Thoracic aorta (tissue), 2 donors: ENCODE data around the gene GNB1L. TPM values are rescaled to one million over a fixed set of nuclear protein-coding genes. Genes with fewer than 3 reads are reported as not detected.

Experiments used
- ATAC-seq: fragments of 150-250 bp; one replicate; pipeline ENCODE4 v1.8.0; 2017; ENCODE audit warnings: low read depth; ENCODE audit not compliant: insufficient number of reproducible peaks, low FRiP score
- DNase-seq: peaks from one replicate; pipeline ENCODE4 v3.0.0-alpha.2; 2020; ENCODE audit warnings: low spot score
- H3K27ac ChIP-seq, 2 donors: fragments of 200-600 bp; sonication (generic); 1 replicate in 1 of 2; 2 replicates in 1 of 2; pipeline ENCODE4 v1.5.1; 2016; ENCODE audit warnings: mild to moderate bottlenecking in 2 of 2, moderate library complexity in 2 of 2
- H3K27me3 ChIP-seq: fragments of 200-600 bp; sonication (generic); replicated peaks from 2 replicates; pipeline ENCODE4 v1.6.0; 2016; ENCODE audit warnings: mild to moderate bottlenecking; ENCODE audit not compliant: insufficient read depth
- H3K36me3 ChIP-seq: fragments of 200-600 bp; sonication (generic); one replicate; pipeline ENCODE4 v1.5.1; 2016
- H3K4me1 ChIP-seq, 2 donors: fragments of 200-600 bp; sonication (generic); 1 replicate in 1 of 2; 2 replicates in 1 of 2; pipeline versions ENCODE4 v1.5.1 to v1.6.0; 2016; ENCODE audit warnings: low read depth in 2 of 2, mild to moderate bottlenecking in 1 of 2; ENCODE audit not compliant: control insufficient read depth in 1 of 2
- H3K4me3 ChIP-seq: fragments of 200-600 bp; sonication (generic); 2 replicates; pipeline ENCODE4 v1.5.1; 2016; ENCODE audit warnings: mild to moderate bottlenecking
- H3K9me3 ChIP-seq: fragments of 200-600 bp; sonication (generic); 2 replicates; pipeline ENCODE4 v1.5.1; 2016
- CTCF ChIP-seq: fragments of 200-600 bp; sonication (generic); IDR thresholded peaks from one replicate; pipeline ENCODE4 v1.5.1; 2019; ENCODE audit warnings: antibody characterized with exemption
- total RNA-seq, 2 donors: library from RNA; depleted of rRNA; stranded (reverse); fragments of >200 nt; gene quantifications; one replicate each; pipeline versions ENCODE4 v1.1.0 to v1.2.3, GENCODE V29; 2016

Gene GNB1L
- total RNA-seq, 2 donors from 2014 or later: 2.3 to 7.7 TPM

- DNase-seq (no peak), ATAC-seq (no peak)
- Histone ChIP-seq H3K9me3 (no peaks in the 10 kb centered on the region), H3K4me1 (no peaks in the 10 kb centered on the region), H3K27me3 (no peaks in the 10 kb centered on the region), H3K36me3 (peaks cover 14% of the 10 kb centered on the region), H3K27ac (no peak overlapping the region), H3K4me3 (peak overlapping the region; percentile 39)
- no peak for TF ChIP-seq CTCF
Measured at GRCh38 chr22:19891317-19892256, 36.9 kb upstream of the GNB1L start.

GRCh38 chr22:19890502-19891316, 36.0 kb upstream of the GNB1L start:
- DNase-seq (no peak), ATAC-seq (no peak)
- H3K4me3 ChIP-seq: no peak overlapping the region
- H3K4me1 ChIP-seq: no peaks in the 10 kb centered on the region
- no peaks in the 10 kb centered on the region for H3K27me3 ChIP-seq
- no peak overlapping the region for H3K27ac ChIP-seq
- H3K9me3 ChIP-seq: no peaks in the 10 kb centered on the region
- no peak for TF ChIP-seq CTCF
- H3K36me3 ChIP-seq: peaks cover 14% of the 10 kb centered on the region

- Histone ChIP-seq H3K27me3 (no peaks in the 10 kb centered on the region), H3K4me1 (no peaks in the 10 kb centered on the region), H3K4me3 (no peak overlapping the region), H3K27ac (no peak overlapping the region), H3K36me3 (peaks cover 14% of the 10 kb centered on the region), H3K9me3 (no peaks in the 10 kb centered on the region)
- DNase-seq (no peak), ATAC-seq (no peak)
- no peak for TF ChIP-seq CTCF
Measured at GRCh38 chr22:19889951-19890350, 35.3 kb upstream of the GNB1L start.

- no peak for ATAC-seq
- TF ChIP-seq CTCF: no peak
Measured at GRCh38 chr22:19888131-19888746, 33.6 kb upstream of the GNB1L start.

More at GRCh38 chr22:19888131-19888746, 33.6 kb upstream of the GNB1L start:
- H3K9me3 ChIP-seq: no peaks in the 10 kb centered on the region
- no peak for DNase-seq
- H3K4me1 ChIP-seq: no peaks in the 10 kb centered on the region
- no peak overlapping the region for H3K27ac ChIP-seq
- no peaks in the 10 kb centered on the region for H3K27me3 ChIP-seq
- H3K4me3 ChIP-seq: no peak overlapping the region
- peaks cover 9% of the 10 kb centered on the region for H3K36me3 ChIP-seq
